ENCODE results near the gene MYH7B.
A peak's percentile ranks its signal among the peaks of the same experiment; 100 is the strongest.

The MYH7B gene

DNA sequence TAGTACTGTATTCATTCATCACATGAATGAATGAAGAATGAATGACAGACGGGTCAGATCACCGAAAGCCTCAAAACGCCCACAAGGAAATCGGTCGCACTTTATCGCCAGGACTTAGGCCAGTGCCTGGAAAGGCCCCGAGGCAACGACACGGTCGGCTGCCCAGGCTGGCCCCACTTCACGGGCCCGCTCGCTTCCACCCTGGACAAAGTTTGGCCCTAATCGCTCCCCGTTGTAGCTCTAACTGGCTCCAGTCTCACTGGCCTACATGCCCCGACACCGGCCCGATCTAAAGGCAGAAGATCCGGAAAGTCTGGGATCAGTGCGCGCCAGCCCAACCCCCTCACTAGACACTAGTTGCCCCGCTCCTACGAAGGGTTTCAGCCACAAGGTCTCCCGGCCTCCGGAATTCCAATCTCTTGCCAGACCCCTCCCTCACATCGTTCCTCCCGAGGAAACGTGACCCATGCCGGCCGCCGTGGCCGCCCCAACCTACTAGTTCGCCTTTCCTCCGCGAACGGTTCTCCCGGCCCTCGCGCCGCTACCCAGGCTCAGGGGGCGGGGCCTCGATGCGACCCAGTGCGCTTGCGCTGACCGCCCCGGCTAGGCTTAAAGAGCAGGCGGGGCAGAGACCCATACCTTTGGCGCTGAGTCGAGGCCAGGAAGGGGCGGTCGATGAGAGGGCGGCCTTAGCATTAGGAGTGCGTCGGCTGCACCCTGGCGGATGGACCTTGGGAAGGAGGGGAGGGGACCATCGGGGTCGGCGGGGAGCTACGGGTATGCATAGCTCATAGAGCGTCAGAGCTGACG lies at the start of gene MYH7B, which contains the start of gene GSS:
Gene MYH7B (plus strand): TSS at position 638 of the 810 bp plus-strand sequence. CDS start 22,138 bp downstream, outside the sequence.
Gene GSS (minus strand): TSS at position 576 of the 810 bp plus-strand sequence. CDS start 3,954 bp downstream, outside the sequence.
- Histone ChIP-seq H3K4me3 (ENCODE audit: insufficient read length, low read depth) (peak within 1 kb of the TSS; percentile 77), H3K27me3 (ENCODE audit: insufficient read depth, insufficient read length) (no peaks in the 10 kb centered on the region), H3K9ac (ENCODE audit: insufficient read length, low read depth) (peak within 1 kb of the TSS; percentile 93), H3K9me3 (ENCODE audit: insufficient read depth, low read length) (peaks cover 3% of the 10 kb centered on the region; the same call in 1 of the 2 replicates), H3K4me1 (ENCODE audit: insufficient read depth, insufficient read length) (peaks cover 2% of the 10 kb centered on the region), H3K36me3 (ENCODE audit: insufficient read depth, insufficient read length, low read length) (peaks cover 9% of the 10 kb centered on the region)
- TF ChIP-seq ZNF274 (IDR thresholded peaks at IDR 0.05; ENCODE audit: low read depth, low read length) (no peak), YY1 (IDR thresholded peaks at IDR 0.05; ENCODE audit: insufficient read depth, insufficient read length) (no peak), SUZ12 (IDR thresholded peaks at IDR 0.05; ENCODE audit: extremely low read depth, insufficient read depth, insufficient read length) (no peak)
- peak; percentile 98 for DNase-seq (ENCODE audit: low read depth, low spot score)

DNA sequence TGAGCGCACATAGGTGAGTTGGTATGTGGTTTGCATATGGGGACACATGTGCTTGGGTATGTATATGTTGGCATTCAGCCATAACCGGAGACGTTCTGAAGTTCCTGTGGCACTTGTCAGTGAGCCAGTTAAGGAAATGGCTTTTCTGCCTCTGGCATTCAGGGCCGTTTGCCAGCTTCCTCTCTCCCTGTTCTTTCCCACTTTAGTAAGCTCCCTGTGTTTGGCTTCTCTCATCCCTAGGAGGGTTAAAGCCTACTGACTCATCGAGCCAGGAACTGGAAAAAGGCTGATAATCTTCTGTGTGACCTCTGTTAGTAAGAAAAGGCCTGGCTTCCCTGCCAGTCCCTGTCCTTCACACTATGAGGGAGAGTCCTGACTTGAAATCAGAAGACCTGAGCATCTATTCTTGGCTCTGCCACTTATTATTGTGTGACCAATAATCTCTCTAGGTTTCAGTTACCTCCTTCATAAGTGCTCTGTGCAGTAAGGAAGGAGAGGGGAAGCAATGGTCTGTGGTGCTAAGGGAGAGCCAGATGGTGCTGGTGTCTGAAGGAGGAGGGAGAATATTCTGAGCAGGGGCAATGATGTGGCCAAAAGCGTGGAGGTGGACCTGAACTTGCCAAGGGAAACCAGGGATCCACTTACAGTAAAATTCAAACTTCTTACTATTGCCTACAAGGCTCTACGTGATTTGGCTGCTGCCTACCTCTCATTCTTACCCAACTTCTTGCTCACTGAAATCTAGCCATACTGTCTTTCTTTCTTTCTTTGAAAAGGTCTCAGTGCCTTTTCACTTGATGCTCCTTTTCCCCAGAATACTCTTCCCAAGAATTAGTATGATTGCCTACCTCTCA lies 47.8 kb upstream of the MYH7B start:
- H3K36me3 ChIP-seq (ENCODE audit: insufficient read depth, insufficient read length, low read length): no peaks in the 10 kb centered on the region
- no peaks in the 10 kb centered on the region for H3K9me3 ChIP-seq (ENCODE audit: insufficient read depth, low read length)
- H3K4me3 ChIP-seq (ENCODE audit: insufficient read length, low read depth): no peak overlapping the region
- no peak for DNase-seq (ENCODE audit: low read depth, low spot score)
- H3K27me3 ChIP-seq (ENCODE audit: insufficient read depth, insufficient read length): no peaks in the 10 kb centered on the region
- H3K4me1 ChIP-seq (ENCODE audit: insufficient read depth, insufficient read length): peaks cover 2% of the 10 kb centered on the region
- H3K9ac ChIP-seq (ENCODE audit: insufficient read length, low read depth): no peak overlapping the region
- TF ChIP-seq SUZ12 (IDR thresholded peaks at IDR 0.05; ENCODE audit: extremely low read depth, insufficient read depth, insufficient read length) (no peak), ZNF274 (IDR thresholded peaks at IDR 0.05; ENCODE audit: low read depth, low read length) (no peak), YY1 (IDR thresholded peaks at IDR 0.05; ENCODE audit: insufficient read depth, insufficient read length) (no peak)

DNA sequence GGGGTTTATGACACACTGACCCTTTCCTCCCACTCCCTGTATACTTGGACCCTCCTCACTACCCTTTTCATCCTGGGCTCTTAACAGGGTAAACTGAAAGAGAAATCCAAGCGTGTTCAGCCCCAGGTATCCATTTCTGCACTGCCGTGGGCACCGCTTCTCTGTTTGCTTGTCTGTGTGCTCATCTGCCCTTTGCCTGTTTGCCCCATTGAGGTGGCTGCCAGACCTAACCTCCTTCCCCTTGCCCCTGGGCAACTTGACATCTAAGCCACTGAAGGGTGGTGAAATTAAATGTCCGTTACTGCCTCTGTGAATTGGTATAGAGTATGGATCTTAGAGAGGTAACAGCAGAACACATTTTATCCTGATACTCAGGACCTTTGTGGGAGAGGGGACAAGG lies 40.5 kb upstream of the MYH7B start:
- Histone ChIP-seq H3K27me3 (ENCODE audit: insufficient read depth, insufficient read length) (no peaks in the 10 kb centered on the region), H3K4me1 (ENCODE audit: insufficient read depth, insufficient read length) (no peaks in the 10 kb centered on the region), H3K9me3 (ENCODE audit: insufficient read depth, low read length) (no peaks in the 10 kb centered on the region), H3K9ac (ENCODE audit: insufficient read length, low read depth) (no peak overlapping the region), H3K36me3 (ENCODE audit: insufficient read depth, insufficient read length, low read length) (no peaks in the 10 kb centered on the region), H3K4me3 (ENCODE audit: insufficient read length, low read depth) (no peak overlapping the region)
- DNase-seq (ENCODE audit: low read depth, low spot score): no peak
- TF ChIP-seq SUZ12 (IDR thresholded peaks at IDR 0.05; ENCODE audit: extremely low read depth, insufficient read depth, insufficient read length) (no peak), ZNF274 (IDR thresholded peaks at IDR 0.05; ENCODE audit: low read depth, low read length) (no peak), YY1 (IDR thresholded peaks at IDR 0.05; ENCODE audit: insufficient read depth, insufficient read length) (no peak)

DNA sequence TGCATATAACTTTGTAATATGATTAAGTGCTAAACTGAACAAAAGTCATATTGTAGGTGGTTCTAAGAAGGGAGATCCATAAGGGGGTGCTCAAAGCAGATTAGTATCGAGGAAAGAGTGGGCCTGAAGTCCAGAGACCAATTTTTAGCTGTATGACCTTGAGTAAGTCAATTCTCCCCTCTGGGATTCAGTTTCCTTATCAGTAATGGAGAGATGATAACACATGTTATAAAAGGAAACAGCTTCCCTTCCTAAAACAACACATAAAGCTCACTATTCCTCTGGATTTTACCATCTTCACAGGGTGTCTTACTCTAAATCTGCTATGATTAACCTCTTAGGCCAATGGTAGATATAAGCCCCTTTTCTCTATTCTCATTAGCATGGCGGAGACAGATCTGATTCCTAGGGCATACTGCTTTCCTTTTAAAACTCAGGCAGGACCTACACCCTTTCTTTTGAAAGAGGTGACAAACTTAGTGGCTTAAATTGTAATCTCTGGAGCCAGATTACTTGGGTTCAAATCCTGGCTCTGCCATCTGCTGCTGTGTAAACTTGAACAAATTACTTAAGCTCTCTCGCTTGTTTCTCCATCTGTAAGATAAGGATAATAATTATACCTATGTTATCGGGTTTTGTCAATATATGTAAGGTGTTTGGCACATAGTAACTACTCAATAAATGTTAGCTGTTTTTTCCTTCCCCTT lies 39.8 kb upstream of the MYH7B start:
- DNase-seq (ENCODE audit: low read depth, low spot score): no peak
- no peak for TF ChIP-seq SUZ12 (IDR thresholded peaks at IDR 0.05; ENCODE audit: extremely low read depth, insufficient read depth, insufficient read length)
- TF ChIP-seq ZNF274 (IDR thresholded peaks at IDR 0.05; ENCODE audit: low read depth, low read length): no peak
- no peak for TF ChIP-seq YY1 (IDR thresholded peaks at IDR 0.05; ENCODE audit: insufficient read depth, insufficient read length)
- Histone ChIP-seq H3K9ac (ENCODE audit: insufficient read length, low read depth) (no peak overlapping the region), H3K27me3 (ENCODE audit: insufficient read depth, insufficient read length) (no peaks in the 10 kb centered on the region), H3K9me3 (ENCODE audit: insufficient read depth, low read length) (no peaks in the 10 kb centered on the region), H3K4me3 (ENCODE audit: insufficient read length, low read depth) (no peak overlapping the region), H3K36me3 (ENCODE audit: insufficient read depth, insufficient read length, low read length) (peaks cover 2% of the 10 kb centered on the region), H3K4me1 (ENCODE audit: insufficient read depth, insufficient read length) (no peaks in the 10 kb centered on the region)

DNA sequence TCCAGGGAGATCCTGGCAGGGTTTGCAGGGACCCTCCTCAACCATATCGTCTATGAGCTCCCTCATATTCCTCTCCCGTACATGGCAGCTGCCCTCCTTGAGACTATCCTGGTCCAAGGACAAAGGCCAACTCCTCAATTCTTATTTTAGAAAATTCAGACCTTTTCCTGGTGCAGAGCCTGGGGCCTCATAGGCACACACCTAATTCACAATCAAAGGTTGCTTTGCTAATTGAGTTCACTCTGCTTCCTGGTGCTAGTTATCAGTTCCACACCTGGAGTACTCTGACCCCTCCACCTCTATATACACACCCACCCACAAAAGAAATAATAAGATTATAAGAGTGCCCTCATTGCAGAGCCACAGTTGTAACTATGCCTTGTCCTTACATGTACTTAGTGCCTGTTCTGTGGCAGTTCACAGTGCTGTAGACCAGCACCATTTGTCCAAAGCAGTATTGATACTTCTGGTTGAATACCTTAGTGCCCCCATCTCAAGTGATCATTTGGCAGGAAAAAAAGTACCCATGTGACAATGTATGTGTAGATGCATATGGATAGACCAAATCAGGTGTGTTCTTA lies 38.8 kb upstream of the MYH7B start:
- no peaks in the 10 kb centered on the region for H3K9me3 ChIP-seq (ENCODE audit: insufficient read depth, low read length)
- no peak overlapping the region for H3K4me3 ChIP-seq (ENCODE audit: insufficient read length, low read depth)
- no peak for TF ChIP-seq SUZ12 (IDR thresholded peaks at IDR 0.05; ENCODE audit: extremely low read depth, insufficient read depth, insufficient read length)
- TF ChIP-seq YY1 (IDR thresholded peaks at IDR 0.05; ENCODE audit: insufficient read depth, insufficient read length): no peak
- TF ChIP-seq ZNF274 (IDR thresholded peaks at IDR 0.05; ENCODE audit: low read depth, low read length): no peak
- no peak overlapping the region for H3K9ac ChIP-seq (ENCODE audit: insufficient read length, low read depth)
- DNase-seq (ENCODE audit: low read depth, low spot score): no peak
- no peaks in the 10 kb centered on the region for H3K27me3 ChIP-seq (ENCODE audit: insufficient read depth, insufficient read length)
- H3K4me1 ChIP-seq (ENCODE audit: insufficient read depth, insufficient read length): no peaks in the 10 kb centered on the region
- peaks cover 6% of the 10 kb centered on the region for H3K36me3 ChIP-seq (ENCODE audit: insufficient read depth, insufficient read length, low read length)

DNA sequence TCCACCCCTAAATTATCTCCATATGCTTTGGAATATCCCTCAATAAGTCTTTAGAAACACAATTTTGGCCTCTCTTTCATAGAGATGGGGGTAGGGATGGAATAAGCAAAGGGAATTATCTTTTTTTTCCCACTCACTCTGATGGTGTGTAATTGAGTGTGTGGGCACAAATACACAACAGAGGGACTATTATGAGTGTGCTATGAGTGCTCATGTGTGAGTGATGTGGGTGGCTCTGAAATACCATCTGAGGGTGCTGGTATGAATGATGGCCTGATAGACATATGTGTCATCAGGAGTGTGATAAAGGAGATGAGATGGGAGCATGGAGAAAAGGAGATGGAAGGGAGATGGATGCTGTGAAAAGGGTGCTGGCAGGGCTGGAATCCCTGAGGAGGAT lies 35.6 kb upstream of the MYH7B start:
- H3K27me3 ChIP-seq (ENCODE audit: insufficient read depth, insufficient read length): no peaks in the 10 kb centered on the region
- no peaks in the 10 kb centered on the region for H3K4me1 ChIP-seq (ENCODE audit: insufficient read depth, insufficient read length)
- no peak overlapping the region for H3K9ac ChIP-seq (ENCODE audit: insufficient read length, low read depth)
- H3K9me3 ChIP-seq (ENCODE audit: insufficient read depth, low read length): peaks cover 12% of the 10 kb centered on the region; the same call in 1 of the 2 replicates
- TF ChIP-seq YY1 (IDR thresholded peaks at IDR 0.05; ENCODE audit: insufficient read depth, insufficient read length): no peak
- no peak for TF ChIP-seq ZNF274 (IDR thresholded peaks at IDR 0.05; ENCODE audit: low read depth, low read length)
- TF ChIP-seq SUZ12 (IDR thresholded peaks at IDR 0.05; ENCODE audit: extremely low read depth, insufficient read depth, insufficient read length): no peak
- no peak for DNase-seq (ENCODE audit: low read depth, low spot score)
- H3K4me3 ChIP-seq (ENCODE audit: insufficient read length, low read depth): no peak overlapping the region
- peaks cover 16% of the 10 kb centered on the region for H3K36me3 ChIP-seq (ENCODE audit: insufficient read depth, insufficient read length, low read length)
